ENCODE results near the gene SMOC2.

The SMOC2 gene

DNA sequence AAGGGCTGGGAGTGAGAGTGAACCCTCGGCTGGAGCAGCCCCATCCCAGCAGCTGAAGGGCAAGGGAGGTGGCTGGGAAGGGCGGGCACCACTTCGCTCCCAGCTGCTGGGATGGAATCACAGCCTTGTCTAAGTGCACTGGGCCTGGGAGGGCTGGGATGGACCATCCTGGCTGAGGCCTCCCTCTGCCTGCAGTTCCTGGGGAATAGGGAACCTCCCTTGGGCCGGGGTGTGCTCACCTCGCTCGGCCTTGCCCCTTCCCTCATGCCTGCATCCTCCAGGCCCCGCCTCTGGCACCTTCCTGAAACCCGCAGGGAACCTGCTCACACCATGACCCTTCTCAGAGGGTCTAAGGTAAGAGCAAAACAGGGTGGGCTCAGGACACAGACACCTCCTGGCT lies 53.7 kb downstream of the SMOC2 start:
- no peak for DNase-seq

DNA sequence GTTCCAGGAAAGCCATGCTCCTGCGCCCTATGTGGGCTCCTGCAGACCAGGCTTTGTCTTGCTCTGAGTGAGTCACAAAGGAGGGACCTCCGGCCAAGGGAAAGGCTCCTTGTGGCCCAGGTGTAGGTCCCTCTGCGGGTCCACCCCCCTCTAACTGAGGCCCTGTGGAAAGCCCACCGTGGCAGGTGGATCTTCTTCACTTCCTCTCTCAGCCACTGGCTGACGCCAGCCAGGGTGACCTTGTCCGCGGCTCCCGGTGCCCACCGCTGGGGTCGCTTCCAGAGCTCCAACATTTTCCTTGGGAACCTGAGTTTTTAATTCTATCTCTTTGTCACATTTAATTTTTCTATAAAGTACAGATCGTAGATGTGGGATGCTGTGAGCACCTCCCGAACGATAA lies 54.1 kb downstream of the SMOC2 start:
- no peak for DNase-seq

DNA sequence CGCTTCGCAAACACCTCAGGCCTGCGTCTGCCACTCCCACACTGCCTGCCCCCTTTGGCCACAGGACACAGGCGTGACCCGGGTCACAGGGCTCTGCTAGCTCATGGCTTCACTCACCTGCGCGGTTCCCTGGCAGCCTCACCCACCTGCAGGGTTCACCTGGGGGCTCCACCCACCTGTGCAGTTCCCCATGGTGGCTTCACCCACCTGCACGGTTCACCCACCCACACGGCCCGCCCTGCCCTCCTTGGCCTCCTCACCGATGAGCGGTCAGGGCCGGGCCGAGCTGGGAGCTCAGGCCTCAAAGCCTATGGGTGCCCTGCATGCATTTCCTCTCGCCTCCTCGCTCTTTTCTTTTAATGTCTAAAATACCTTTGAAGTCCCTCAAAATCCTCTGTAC lies 54.7 kb downstream of the SMOC2 start:
- no peak for DNase-seq

DNA sequence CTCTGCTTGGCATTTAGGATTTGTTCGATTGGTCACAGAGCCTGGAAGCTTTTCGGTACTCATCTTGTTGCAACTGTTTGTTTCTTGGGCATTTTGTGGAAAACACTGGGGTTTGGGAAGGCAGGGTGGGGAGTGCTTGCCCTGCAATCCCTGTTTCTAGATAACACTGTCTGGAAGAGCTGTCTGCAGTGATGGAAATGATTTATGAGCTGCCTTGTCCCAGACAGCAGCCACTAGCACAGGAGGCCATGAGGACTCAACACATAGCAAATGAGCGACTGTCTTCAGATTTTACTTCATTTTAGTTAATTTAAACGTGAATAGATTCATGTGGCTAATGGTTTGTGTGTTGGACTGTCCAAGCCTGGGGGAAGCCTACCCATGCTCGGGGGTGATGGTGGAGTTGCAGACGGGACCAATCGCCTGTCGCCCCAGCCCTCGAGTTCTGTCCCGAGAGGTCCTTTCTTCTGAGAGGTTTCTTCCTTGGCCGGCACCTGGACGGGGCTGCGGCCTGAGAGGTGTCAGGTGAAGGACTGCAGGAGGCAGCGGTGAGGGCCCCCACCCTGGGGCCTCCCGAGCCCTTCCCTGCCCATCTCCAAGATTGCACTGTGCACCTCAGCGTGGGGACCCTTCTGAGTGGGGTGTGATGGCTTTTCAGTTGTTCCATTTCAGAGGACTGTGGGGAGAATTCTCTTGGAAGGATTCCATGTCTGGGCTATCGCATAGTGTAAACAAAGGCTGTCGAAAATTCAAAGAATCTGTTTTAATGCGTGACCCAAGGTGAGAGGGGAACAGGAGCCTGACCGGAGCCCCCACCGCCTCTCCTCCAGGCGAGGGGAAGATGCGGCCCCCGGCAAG lies 55.4 kb downstream of the SMOC2 start:
- DNase-seq, result no peak

DNA sequence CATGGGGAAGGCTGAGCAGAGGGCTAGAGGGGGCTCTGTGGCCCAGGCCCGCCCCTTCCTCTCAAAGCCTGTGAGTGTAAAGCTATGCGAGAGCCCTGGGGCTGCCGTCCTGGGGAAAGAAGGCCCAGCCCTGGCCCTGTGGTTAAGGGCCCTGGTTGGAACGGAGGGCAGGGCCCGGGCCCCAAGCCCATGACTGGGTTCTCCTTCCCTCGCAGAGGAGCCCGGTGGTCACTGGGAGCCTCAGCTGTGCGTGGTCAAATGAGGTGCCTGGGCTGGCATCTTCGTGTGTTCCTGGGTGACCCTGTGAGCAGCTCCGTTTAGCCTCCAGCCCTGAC lies 56.0 kb downstream of the SMOC2 start:
- no peak for DNase-seq

DNA sequence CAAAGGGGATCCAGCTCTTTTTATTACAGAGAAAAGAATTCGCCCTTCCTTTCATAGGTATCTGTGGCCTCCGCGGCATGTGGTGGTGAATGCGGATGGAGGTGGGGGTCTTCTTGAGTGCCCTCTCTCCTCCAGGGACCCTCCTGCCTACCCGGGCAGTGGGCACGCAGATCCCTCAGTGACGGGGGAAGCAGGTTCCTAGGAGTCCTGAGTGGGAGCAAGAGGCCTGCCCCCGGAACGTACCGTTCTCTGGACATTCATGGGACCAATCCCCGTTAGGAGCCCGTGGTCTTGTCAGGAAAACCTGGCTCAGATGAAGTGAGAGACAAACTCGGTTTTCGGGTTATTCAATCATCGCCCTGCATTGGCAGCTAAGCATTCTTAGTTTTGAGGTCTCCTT lies 56.4 kb downstream of the SMOC2 start:
- DNase-seq, result no peak

GRCh38 chr6:168498161-168498843 lies 57.3 kb downstream of the SMOC2 start:
- no peak for DNase-seq

DNA sequence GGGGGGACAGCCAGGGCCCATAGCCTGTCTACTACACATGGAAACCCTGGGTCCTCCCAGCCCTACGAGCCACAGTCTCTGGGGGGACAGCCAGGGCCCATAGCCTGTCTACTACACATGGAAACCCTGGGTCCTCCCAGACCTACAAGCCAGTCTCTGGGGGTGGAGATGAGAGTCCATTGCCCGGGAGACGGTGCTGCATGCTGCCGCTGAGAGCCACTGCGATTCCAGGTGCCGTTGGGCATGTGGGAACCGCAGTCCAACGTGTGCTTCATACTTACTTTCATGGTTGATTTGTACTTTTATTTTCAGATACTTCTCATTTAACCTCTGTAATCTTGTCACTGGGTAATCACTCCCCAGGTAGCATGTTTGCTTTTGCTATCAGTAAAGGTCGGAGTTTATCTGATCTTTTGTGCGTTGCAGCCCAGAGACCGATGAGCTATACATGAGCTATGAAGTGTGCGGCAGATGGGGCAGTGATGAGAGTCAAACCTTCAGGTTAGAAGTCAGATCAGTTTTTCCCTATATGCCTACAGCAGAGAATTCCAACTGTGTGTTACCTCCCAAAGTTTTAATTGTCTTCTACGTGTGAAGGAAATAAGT lies 58.2 kb downstream of the SMOC2 start:
- no peak for DNase-seq

GRCh38 chr6:168500519-168500918 lies 59.5 kb downstream of the SMOC2 start:
- no peak for DNase-seq

- DNase-seq, result no peak
Measured at GRCh38 chr6:168501561-168501960, 60.6 kb downstream of the SMOC2 start.

DNA sequence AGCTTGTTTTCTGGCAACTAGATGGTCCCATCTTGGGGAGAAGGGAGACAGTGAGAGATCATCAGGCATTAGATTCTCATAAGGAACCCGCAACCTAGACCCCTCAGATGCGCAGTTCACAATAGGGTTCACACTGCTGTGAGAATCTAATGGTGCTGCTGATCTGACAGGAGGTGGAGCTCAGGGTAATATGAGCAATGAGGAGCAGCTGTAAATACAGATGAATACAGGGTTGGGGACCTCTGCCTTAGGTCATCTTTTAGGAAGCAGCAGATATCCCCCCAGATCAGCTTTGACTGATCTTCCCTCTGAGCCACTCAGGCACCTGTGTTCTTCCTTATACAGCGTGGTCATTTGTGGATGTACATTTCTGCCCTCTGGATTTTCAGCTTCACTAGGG lies 63.4 kb downstream of the SMOC2 start:
- no peak for DNase-seq

GRCh38 chr6:168506460-168506859 lies 65.5 kb downstream of the SMOC2 start:
- no peak for DNase-seq

DNA sequence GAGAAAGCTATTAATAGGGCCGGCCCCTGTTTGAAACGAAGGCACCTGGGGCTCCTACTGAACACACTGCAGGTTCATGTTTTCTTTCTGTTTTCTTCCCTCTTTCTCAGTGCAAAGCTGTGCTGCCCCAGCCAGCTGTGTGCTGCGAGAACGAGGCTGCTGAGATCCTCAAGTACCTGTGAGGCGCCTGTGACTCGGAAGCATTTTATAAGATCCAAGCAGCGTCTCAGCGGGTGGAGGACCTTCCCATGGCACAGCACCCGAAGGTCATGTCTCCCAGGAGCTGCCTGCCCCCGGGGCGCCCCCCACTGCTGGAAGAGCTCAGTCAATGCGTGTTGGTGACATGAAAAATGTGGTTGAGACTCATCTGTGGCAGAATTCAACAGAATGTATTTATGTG lies 66.3 kb downstream of the SMOC2 start:
- no peak for DNase-seq

GRCh38 chr6:168507730-168508129 lies 66.7 kb downstream of the SMOC2 start:
- DNase-seq, result no peak

DNA sequence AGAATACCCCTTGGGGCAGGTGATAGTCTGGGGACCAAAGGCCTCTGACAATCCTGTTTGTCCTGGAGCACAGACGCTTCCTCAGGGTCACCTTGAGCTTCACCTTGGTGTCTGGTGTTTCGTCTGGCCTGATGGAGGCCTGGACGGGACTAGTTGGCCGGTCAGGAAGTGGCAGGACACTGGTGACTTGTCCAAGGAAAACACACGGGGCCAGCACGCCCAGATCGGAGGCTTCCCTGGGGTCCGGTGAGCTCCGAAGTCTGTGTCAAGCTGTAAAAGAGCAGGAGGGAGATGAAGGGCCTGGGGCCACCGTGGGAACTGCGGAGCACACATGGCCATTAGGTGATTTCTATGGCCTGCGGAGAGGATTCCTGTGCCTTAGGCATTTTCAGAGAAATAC lies 67.9 kb downstream of the SMOC2 start:
- no peak for DNase-seq

DNA sequence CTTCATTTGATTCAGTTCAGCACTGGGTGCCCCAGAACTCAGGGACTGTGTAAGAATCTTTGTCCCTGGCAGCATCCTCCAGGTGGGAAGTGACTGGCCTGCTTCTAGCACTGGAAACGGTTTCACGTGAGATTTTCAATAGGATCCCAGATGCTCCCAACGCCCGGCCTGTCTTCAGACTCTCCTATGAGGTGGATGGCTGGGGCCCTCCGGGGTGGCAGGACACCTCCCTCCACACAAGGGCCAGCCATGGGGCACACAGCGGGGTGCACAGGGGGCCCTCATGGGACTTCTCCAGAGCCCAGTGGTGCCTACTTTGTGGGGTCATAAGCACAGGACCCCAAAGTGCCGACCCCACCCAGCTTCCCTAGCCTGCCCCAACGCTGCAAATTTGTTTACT lies 72.8 kb downstream of the SMOC2 start:
- no peak for DNase-seq

- DNase-seq, result no peak
Measured at GRCh38 chr6:168514216-168514615, 73.2 kb downstream of the SMOC2 start.

DNA sequence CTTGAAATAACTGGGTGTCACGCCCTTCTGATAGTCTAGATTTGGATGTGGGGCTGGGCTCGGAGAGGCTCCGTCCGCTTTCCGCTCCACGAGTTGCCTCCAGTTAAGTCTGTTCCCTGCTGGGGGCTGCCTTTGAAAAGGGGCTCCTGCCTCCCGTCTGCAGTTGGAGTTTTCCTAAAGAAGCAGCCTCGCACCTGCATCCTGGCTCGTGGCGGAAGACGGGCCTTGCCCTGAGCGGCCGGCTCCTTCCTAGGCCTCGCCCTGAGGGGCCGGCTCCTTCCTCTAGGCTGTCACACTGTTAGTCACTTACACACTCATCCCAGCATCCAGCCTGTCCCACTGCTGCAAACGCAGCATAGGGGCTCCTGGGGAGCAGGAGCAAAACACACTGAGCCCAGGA lies 74.4 kb downstream of the SMOC2 start:
- no peak for DNase-seq

DNA sequence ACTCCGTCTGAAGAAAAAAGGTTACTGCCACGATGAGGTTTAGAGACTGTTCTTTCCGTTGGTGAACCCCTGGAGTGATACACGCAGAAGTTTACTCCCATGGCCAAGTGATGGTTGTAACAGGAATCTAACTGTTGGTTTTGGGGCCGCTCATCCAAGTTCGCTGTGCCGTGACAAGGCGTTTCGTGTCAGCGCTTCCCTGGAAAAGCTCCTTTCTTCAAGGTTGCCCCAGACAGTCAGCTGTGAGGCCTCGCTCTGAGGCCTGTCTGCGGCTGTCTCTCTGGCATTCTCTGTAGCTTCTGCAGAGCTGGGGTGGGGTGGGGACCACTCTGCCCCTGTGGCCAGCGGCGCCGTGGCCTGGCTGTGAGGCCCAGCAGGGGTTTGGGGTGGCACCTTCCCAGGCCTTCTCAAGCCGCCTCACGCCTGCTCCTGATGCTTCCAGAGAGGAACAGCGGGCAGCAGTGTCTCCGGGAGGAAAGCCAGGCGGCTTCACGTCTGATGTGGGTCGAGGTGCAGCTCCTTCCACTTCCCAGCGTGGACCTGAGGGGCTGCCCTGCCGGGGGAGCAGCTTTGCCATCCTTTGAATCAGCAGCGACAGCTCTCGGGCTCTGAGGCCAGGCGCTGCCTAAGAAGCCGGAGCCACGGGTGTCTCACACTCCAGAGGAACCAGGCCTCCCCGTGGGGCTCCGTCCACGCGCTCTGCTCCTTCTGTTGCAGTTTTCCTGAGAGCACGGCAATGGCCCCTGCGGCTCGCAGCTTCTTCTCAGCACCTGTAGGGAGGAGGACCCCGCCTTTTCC lies 76.2 kb downstream of the SMOC2 start:
- no peak for DNase-seq

DNA sequence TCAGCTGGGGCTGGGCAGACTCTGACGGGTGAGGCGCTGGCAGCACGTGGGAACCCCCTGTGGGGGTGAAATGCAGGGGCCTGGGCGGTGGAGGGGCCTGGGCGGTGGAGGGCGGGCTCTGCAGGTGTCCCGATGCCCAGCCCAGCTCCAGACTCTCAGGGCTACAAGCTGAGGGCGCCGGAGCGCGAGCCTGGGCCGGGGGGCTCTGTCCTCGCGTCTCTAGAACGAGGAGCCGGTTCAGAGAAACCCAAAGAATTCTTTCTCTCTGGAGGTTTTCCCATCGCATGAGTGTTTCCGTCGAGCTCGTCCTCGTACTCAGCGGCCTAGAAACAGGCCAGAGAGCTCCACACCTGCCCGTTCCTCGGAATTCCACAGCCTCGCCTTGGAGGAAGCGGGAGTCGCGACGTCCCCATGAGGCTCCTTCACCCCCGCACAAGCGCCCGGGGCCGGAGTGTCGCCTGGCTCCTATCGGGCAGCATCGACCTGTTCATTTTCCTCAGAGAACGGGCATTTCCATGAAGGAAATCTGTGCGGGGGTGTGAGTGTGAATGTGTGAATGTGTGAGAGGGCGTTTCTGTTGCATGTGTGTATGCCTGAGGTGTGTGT lies 76.9 kb downstream of the SMOC2 start:
- DNase-seq, result no peak

DNA sequence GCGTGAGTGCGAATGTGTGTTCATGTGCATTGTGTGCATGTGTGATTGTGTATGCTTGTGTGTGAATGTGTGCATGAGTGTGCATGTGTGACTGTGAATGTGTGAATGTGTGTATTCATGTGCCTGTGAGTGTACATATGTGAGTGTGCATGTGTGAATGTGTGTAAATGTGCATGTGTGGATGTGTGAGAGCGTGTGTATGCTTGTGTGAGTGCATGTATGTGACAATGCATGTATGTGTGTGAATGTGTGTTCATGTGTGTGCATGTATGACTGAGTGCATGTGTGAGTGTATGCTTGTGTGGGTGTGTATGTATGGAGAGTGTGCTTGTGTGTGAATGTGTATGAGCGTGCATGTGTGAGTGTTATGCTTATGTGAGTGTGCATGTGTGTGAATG lies 77.4 kb downstream of the SMOC2 start:
- DNase-seq, result no peak

DNA sequence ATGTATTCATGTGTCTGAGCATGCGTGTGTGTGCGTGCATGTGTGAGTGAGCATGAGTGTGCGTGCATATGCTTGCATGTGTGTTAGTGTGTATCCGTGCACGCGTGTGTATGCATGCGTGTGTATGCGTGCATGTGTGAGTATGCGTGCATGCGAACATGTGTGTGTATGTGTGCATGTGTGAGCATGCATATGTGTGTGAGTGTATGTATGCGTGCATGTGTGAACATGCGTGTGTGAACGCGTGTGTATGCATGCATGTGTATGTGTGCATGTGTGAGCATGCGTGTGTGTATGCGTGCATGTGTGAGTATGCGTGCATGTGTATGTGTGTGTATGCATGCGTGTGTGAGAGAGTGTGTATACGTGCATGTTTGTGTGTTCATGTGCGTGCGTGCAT lies 77.9 kb downstream of the SMOC2 start:
- no peak for DNase-seq

GRCh38 chr6:168520233-168520632 lies 79.2 kb downstream of the SMOC2 start:
- no peak for DNase-seq
